Hepatocyte (in vitro differentiated cells): ENCODE data around the gene GABRP. TPM values are rescaled to one million over a fixed set of nuclear protein-coding genes. Genes with fewer than 3 reads are reported as not detected.
A peak's percentile ranks its signal among the peaks of the same experiment; 100 is the strongest.

Experiments used
- DNase-seq: peaks from one replicate; pipeline ENCODE4 v3.0.0-alpha.2; 2016; ENCODE audit warnings: low spot score
- H2AFZ ChIP-seq: fragments of 200-600 bp; sonication (generic); 2 replicates; pipeline ENCODE4 v1.6.0; 2016; ENCODE audit warnings: antibody characterized with exemption, mild to moderate bottlenecking
- H3K27ac ChIP-seq: fragments of 200-600 bp; sonication (generic); 2 replicates; pipeline ENCODE4 v1.5.1; 2016; ENCODE audit warnings: mild to moderate bottlenecking
- H3K27me3 ChIP-seq: fragments of 200-600 bp; sonication (generic); 2 replicates; pipeline ENCODE4 v1.6.1; 2016
- H3K36me3 ChIP-seq: fragments of 200-600 bp; sonication (generic); replicated peaks from 2 replicates; pipeline ENCODE4 v1.5.1; 2016; ENCODE audit warnings: low read depth; ENCODE audit not compliant: insufficient read depth
- H3K4me1 ChIP-seq: fragments of 200-600 bp; sonication (generic); 2 replicates; pipeline ENCODE4 v1.5.1; 2016; ENCODE audit warnings: mild to moderate bottlenecking, moderate library complexity; ENCODE audit not compliant: insufficient read depth
- H3K4me2 ChIP-seq: fragments of 200-600 bp; sonication (generic); 2 replicates; pipeline ENCODE4 v1.6.0; 2016
- H3K4me3 ChIP-seq: fragments of 200-600 bp; sonication (generic); 2 replicates; pipeline ENCODE4 v1.5.1; 2016; ENCODE audit warnings: mild to moderate bottlenecking
- H3K79me2 ChIP-seq: fragments of 200-600 bp; sonication (generic); 2 replicates; pipeline ENCODE4 v1.6.0; 2017; ENCODE audit warnings: mild to moderate bottlenecking
- H3K9me2 ChIP-seq: fragments of 200-600 bp; sonication (generic); replicated peaks from 2 replicates; pipeline ENCODE4 v1.6.0; 2017; ENCODE audit warnings: mild to moderate bottlenecking; ENCODE audit not compliant: insufficient read depth
- H3K9me3 ChIP-seq: fragments of 200-600 bp; sonication (generic); 2 replicates; pipeline ENCODE4 v1.5.1; 2016; ENCODE audit warnings: low read depth, mild to moderate bottlenecking
- H4K20me1 ChIP-seq: fragments of 200-600 bp; sonication (generic); 2 replicates; pipeline ENCODE4 v1.6.0; 2016; ENCODE audit warnings: mild to moderate bottlenecking; ENCODE audit not compliant: insufficient read depth, poor library complexity, severe bottlenecking
- CTCF ChIP-seq: fragments of 200-600 bp; sonication (generic); IDR thresholded peaks from 2 replicates; pipeline ENCODE4 v1.5.1; 2016; ENCODE audit warnings: antibody characterized with exemption, mild to moderate bottlenecking; ENCODE audit not compliant: poor library complexity
- EZH2 ChIP-seq: fragments of 200-600 bp; sonication (generic); IDR thresholded peaks from 2 replicates; pipeline ENCODE4 v1.6.1; 2016; ENCODE audit warnings: antibody characterized with exemption, mild to moderate bottlenecking, borderline replicate concordance
- EZH2phosphoT487 ChIP-seq: fragments of 200-600 bp; sonication (generic); IDR thresholded peaks from one replicate; pipeline ENCODE4 v1.6.1; 2018; ENCODE audit warnings: antibody characterized with exemption, mild to moderate bottlenecking, low read depth, moderate library complexity; ENCODE audit not compliant: unreplicated experiment, severe bottlenecking
- WGBS: methylation state at CpG from one replicate; pipeline ENCODE4 v1.1.6; 2016; ENCODE audit warnings: low lambda C conversion rate; ENCODE audit errors: missing lambda C conversion rate; 5-methylcytosine and 5-hydroxymethylcytosine counted together
- polyA plus RNA-seq: library from polyadenylated mRNA; unstranded; fragments of >200 nt; fragmentation: Nextera tagmentation; extraction: Ambion mirVana; gene quantifications from 2 replicates; pipeline ENCODE4 v1.2.1, GENCODE V29; 2016
- total RNA-seq: library from RNA; depleted of rRNA; stranded (reverse); fragments of >200 nt; gene quantifications from 2 replicates; pipeline ENCODE4 v1.2.3, GENCODE V29; 2014

GABRP gene
- total and polyA plus RNA-seq, 2 experiments from 2014 or later, result 91.4 to 136 TPM

- Histone ChIP-seq H2AFZ (no peak overlapping the region), H4K20me1 (no peaks in the 10 kb centered on the region), H3K27ac (no peak overlapping the region), H3K27me3 (no peaks in the 10 kb centered on the region), H3K4me1 (peaks cover 6% of the 10 kb centered on the region), H3K9me2 (no peaks in the 10 kb centered on the region), H3K9me3 (no peaks in the 10 kb centered on the region), H3K36me3 (no peaks in the 10 kb centered on the region), H3K4me3 (no peak overlapping the region), H3K79me2 (no peaks in the 10 kb centered on the region), H3K4me2 (peak overlapping the region; percentile 77)
- TF ChIP-seq EZH2 (no peak), CTCF (no peak), EZH2phosphoT487 (no peak)
- 16% methylated on average over 7 of the region's 12 CpGs for WGBS
- no peak for DNase-seq
Observed at GRCh38 chr5:170743876-170744212, 39.7 kb upstream of the GABRP start.

- H3K36me3 ChIP-seq, result no peaks in the 10 kb centered on the region
- H4K20me1 ChIP-seq, result no peaks in the 10 kb centered on the region
- no peaks in the 10 kb centered on the region for H3K9me2 ChIP-seq
- H3K4me2 ChIP-seq, result peak overlapping the region; percentile 57
- no peaks in the 10 kb centered on the region for H3K79me2 ChIP-seq
- no peaks in the 10 kb centered on the region for H3K27me3 ChIP-seq
- peaks cover 6% of the 10 kb centered on the region for H3K4me1 ChIP-seq
- peak; percentile 65 for DNase-seq
- no peaks in the 10 kb centered on the region for H3K9me3 ChIP-seq
- no peak overlapping the region for H3K4me3 ChIP-seq
- H3K27ac ChIP-seq, result peak overlapping the region; percentile 56
- 22% methylated on average over 12 of the region's 12 CpGs for WGBS
- H2AFZ ChIP-seq, result no peak overlapping the region
- no peak for TF ChIP-seq CTCF
- TF ChIP-seq EZH2phosphoT487, result no peak
- no peak for TF ChIP-seq EZH2
Observed at GRCh38 chr5:170745481-170746071, 37.9 kb upstream of the GABRP start.

- H3K4me1 ChIP-seq, result peaks cover 6% of the 10 kb centered on the region
- H3K27ac ChIP-seq, result peak overlapping the region; percentile 68
- no peaks in the 10 kb centered on the region for H3K9me2 ChIP-seq
- H3K4me2 ChIP-seq, result peak overlapping the region; percentile 57
- H3K9me3 ChIP-seq, result no peaks in the 10 kb centered on the region
- H3K79me2 ChIP-seq, result no peaks in the 10 kb centered on the region
- 72% methylated on average over 10 of the region's 14 CpGs for WGBS
- no peaks in the 10 kb centered on the region for H4K20me1 ChIP-seq
- H2AFZ ChIP-seq, result no peak overlapping the region
- DNase-seq, result no peak
- no peaks in the 10 kb centered on the region for H3K27me3 ChIP-seq
- TF ChIP-seq CTCF (no peak), EZH2 (no peak), EZH2phosphoT487 (no peak)
- H3K36me3 ChIP-seq, result no peaks in the 10 kb centered on the region
- no peak overlapping the region for H3K4me3 ChIP-seq
Observed at GRCh38 chr5:170746075-170746960, 37.2 kb upstream of the GABRP start.
